Adrenal gland (tissue), 5 donors: Measurements from ENCODE around the gene ACBD6.

ENCODE experiments used
- CTCF ChIP-seq, 6 experiments: fragments of 450-650 bp in 4 of 6; fragments of 200-600 bp in 2 of 6; sonication (generic) in 1 of 6; IDR thresholded peaks; 1 replicate in 5 of 6; 2 replicates in 1 of 6; pipeline versions ENCODE4 v1.5.1 to v1.8.0; 2016 to 2021; ENCODE audit warnings: antibody characterized with exemption in 6 of 6, mild to moderate bottlenecking in 2 of 6, moderate library complexity in 1 of 6
- POLR2A ChIP-seq, 2 donors: fragments of 450-650 bp; IDR thresholded peaks; one replicate each; pipeline ENCODE4 v1.6.1; 2017; ENCODE audit warnings: antibody characterized with exemption in 2 of 2, mild to moderate bottlenecking in 2 of 2, moderate library complexity in 1 of 2
- donor health status: DM: no; HTN: no; CAD: no.

- TF ChIP-seq POLR2A (IDR thresholded peaks at IDR 0.05) (no peak), CTCF (IDR thresholded peaks at IDR 0.05) (no peak)
Observed at GRCh38 chr1:180498594-180498993, 3.8 kb downstream of the ACBD6 start.
